Activated T-helper 17 cell treated with anti-CD3 and anti-CD28 coated beads, Interleukin-2, amount 50 U/mL, for 72 hours (primary cell): ENCODE results near the gene STRADB. TPM values are rescaled to one million over a fixed set of nuclear protein-coding genes. Genes with fewer than 3 reads are reported as not detected.

Source experiments
- ATAC-seq: fragments of 150-1000 bp; cut with Tn5 transposase; replicated peaks from 2 replicates; pipeline ENCODE4 v1.10.0; 2021; ENCODE audit warnings: mild to moderate bottlenecking, moderate library complexity
- H3K27ac Mint-ChIP-seq: one replicate; pipeline ENCODE4 v1.8.0; 2022; ENCODE audit warnings: mixed read lengths
- H3K27me3 Mint-ChIP-seq: one replicate; pipeline ENCODE4 v1.8.0; 2022; ENCODE audit warnings: mixed read lengths
- H3K36me3 Mint-ChIP-seq: one replicate; pipeline ENCODE4 v1.8.0; 2022; ENCODE audit warnings: low read depth, mild to moderate bottlenecking, mixed read lengths
- H3K4me1 Mint-ChIP-seq: one replicate; pipeline ENCODE4 v1.8.0; 2022; ENCODE audit warnings: mixed read lengths
- H3K4me3 Mint-ChIP-seq: one replicate; pipeline ENCODE4 v1.8.0; 2022; ENCODE audit warnings: mild to moderate bottlenecking, mixed read lengths
- H3K9me3 Mint-ChIP-seq: one replicate; pipeline ENCODE4 v1.8.0; 2022; ENCODE audit warnings: mixed read lengths
- total RNA-seq, 2 donors: library from RNA; stranded (reverse); gene quantifications; one replicate each; pipeline ENCODE4 v1.2.3, GENCODE V29; 2022

The STRADB gene
- total RNA-seq, 2 donors from 2014 or later: 13.6 to 14.5 TPM

GRCh38 chr2:201520201-201520600, 68.7 kb downstream of the STRADB start:
- Mint-ChIP-seq H3K4me3 (no peak overlapping the region), H3K36me3 (no peaks in the 10 kb centered on the region), H3K27me3 (peaks cover 11% of the 10 kb centered on the region), H3K9me3 (peaks cover 30% of the 10 kb centered on the region), H3K27ac (no peak overlapping the region), H3K4me1 (peaks cover 2% of the 10 kb centered on the region)
- no peak for ATAC-seq

DNA sequence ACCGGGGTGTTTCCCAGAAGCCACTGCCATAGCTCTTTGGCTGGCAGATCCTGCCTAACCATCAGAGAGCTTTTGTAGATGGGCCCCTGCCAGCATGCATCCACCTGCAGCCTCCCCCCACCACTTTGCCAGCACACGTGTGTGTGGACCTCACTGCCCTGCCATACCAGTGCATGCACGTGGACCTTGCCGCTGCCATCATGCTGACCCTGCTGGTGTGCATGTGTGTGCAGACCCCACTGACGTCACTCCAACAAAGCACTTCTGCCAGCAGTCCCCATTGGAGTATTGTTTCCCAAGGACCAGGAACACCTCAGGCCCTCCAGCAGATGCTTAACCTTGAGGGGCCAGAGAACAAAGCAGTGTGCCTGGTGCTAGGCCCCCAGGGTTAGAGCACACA, 71.4 kb downstream of the STRADB start:
- Mint-ChIP-seq H3K27me3 (peaks cover 11% of the 10 kb centered on the region), H3K36me3 (no peaks in the 10 kb centered on the region), H3K9me3 (peaks cover 36% of the 10 kb centered on the region), H3K27ac (no peak overlapping the region), H3K4me3 (no peak overlapping the region), H3K4me1 (peaks cover 8% of the 10 kb centered on the region)
- no peak for ATAC-seq

GRCh38 chr2:201523506-201523905, 72.0 kb downstream of the STRADB start:
- no peaks in the 10 kb centered on the region for H3K36me3 Mint-ChIP-seq
- no peak overlapping the region for H3K27ac Mint-ChIP-seq
- no peak for ATAC-seq
- H3K27me3 Mint-ChIP-seq: peaks cover 11% of the 10 kb centered on the region
- H3K4me3 Mint-ChIP-seq: no peak overlapping the region
- peaks cover 8% of the 10 kb centered on the region for H3K4me1 Mint-ChIP-seq
- H3K9me3 Mint-ChIP-seq: peaks cover 38% of the 10 kb centered on the region

Other genes with a start within 250 kb of the STRADB start
- gene CASP8, start 191.2 kb upstream of the STRADB start, total RNA-seq: 100 to 1,000 TPM; 119 to 128 TPM
- gene FLACC1, start 94.4 kb upstream of the STRADB start, total RNA-seq: 1 to 10 TPM; 1.1 to 2.1 TPM
- 10 to 100 TPM; 23.2 to 27.0 TPM for gene TRAK2, start 282 bp upstream of the STRADB start, total RNA-seq
- gene TMEM237, start 191.8 kb downstream of the STRADB start, total RNA-seq: 10 to 100 TPM; 11.8 to 22.0 TPM
- gene MPP4, start 246.9 kb downstream of the STRADB start, total RNA-seq: not detected